DOHH2 (cell line): Measurements from ENCODE around the gene PTPRQ.

ENCODE experiments used
- H3F3A ChIP-seq: fragments of 200-600 bp; sonication (generic), shearing (Covaris generic); 2 replicates; pipeline ENCODE4 v1.6.0; 2016; ENCODE audit warnings: antibody characterized with exemption, mild to moderate bottlenecking; ENCODE audit not compliant: control insufficient read depth, insufficient read depth
- H3K27ac ChIP-seq: fragments of 200-600 bp; sonication (generic); 2 replicates; pipeline ENCODE4 v1.5.1; 2014; ENCODE audit warnings: low read depth, mild to moderate bottlenecking, low read length, moderate library complexity
- H3K27me3 ChIP-seq: fragments of 200-600 bp; sonication (generic); 2 replicates; pipeline ENCODE4 v1.6.1; 2014; ENCODE audit warnings: mild to moderate bottlenecking, low read length, mixed read lengths; ENCODE audit not compliant: control insufficient read depth
- H3K36me3 ChIP-seq: fragments of 200-600 bp; sonication (generic); 2 replicates; pipeline ENCODE4 v1.6.1; 2014; ENCODE audit warnings: mild to moderate bottlenecking, low read length, moderate library complexity, mixed read lengths; ENCODE audit not compliant: control insufficient read depth
- H3K4me1 ChIP-seq: fragments of 200-600 bp; sonication (generic); 2 replicates; pipeline ENCODE4 v1.6.1; 2014; ENCODE audit warnings: mild to moderate bottlenecking, low read length, mixed read lengths; ENCODE audit not compliant: control insufficient read depth
- H3K4me2 ChIP-seq: fragments of 200-600 bp; sonication (generic); 2 replicates; pipeline ENCODE4 v1.6.0; 2014; ENCODE audit warnings: mild to moderate bottlenecking, low read length, moderate library complexity
- H3K4me3 ChIP-seq: fragments of 200-600 bp; sonication (generic); 2 replicates; pipeline ENCODE4 v1.5.1; 2014; ENCODE audit warnings: mild to moderate bottlenecking, low read length, mixed read lengths
- H3K79me2 ChIP-seq: fragments of 200-600 bp; sonication (generic); 2 replicates; pipeline ENCODE4 v1.6.1; 2014; ENCODE audit warnings: mild to moderate bottlenecking, low read length, mixed read lengths; ENCODE audit not compliant: control insufficient read depth
- H3K9me2 ChIP-seq: fragments of 200-600 bp; sonication (generic); replicated peaks from 2 replicates; pipeline ENCODE4 v1.6.1; 2014; ENCODE audit warnings: mild to moderate bottlenecking, low read length, mixed read lengths; ENCODE audit not compliant: control insufficient read depth
- H3K9me3 ChIP-seq: fragments of 200-600 bp; sonication (generic); 2 replicates; pipeline ENCODE4 v1.6.1; 2014; ENCODE audit warnings: antibody characterized with exemption, low read length, mixed read lengths; ENCODE audit not compliant: control insufficient read depth, insufficient read depth
- H4K20me1 ChIP-seq: fragments of 200-600 bp; sonication (generic); 2 replicates; pipeline ENCODE4 v1.6.0; 2014; ENCODE audit warnings: low read depth, mild to moderate bottlenecking, antibody characterized with exemption, low read length, moderate library complexity; ENCODE audit not compliant: control insufficient read depth, insufficient read depth
- CTCF ChIP-seq: fragments of 200-600 bp; sonication (generic); IDR thresholded peaks from one replicate; pipeline ENCODE4 v1.5.1; 2014; ENCODE audit warnings: antibody characterized with exemption, mild to moderate bottlenecking, low read depth, low read length; ENCODE audit not compliant: poor library complexity, severe bottlenecking
- EZH2phosphoT487 ChIP-seq: fragments of 200-600 bp; sonication (generic); IDR thresholded peaks from 2 replicates; pipeline ENCODE4 v1.6.1; 2017; ENCODE audit warnings: borderline replicate concordance, mild to moderate bottlenecking, antibody characterized with exemption, low read length, moderate library complexity, mixed read lengths

The PTPRQ gene

GRCh38 chr12:80582431-80582830, 138.4 kb downstream of the PTPRQ start:
- H3K79me2 ChIP-seq: no peaks in the 10 kb centered on the region
- no peak overlapping the region for H3K4me3 ChIP-seq
- TF ChIP-seq EZH2phosphoT487 (no peak), CTCF (no peak)
- no peaks in the 10 kb centered on the region for H3K4me1 ChIP-seq
- no peaks in the 10 kb centered on the region for H4K20me1 ChIP-seq
- no peaks in the 10 kb centered on the region for H3F3A ChIP-seq
- no peaks in the 10 kb centered on the region for H3K9me2 ChIP-seq
- no peaks in the 10 kb centered on the region for H3K36me3 ChIP-seq
- H3K9me3 ChIP-seq: no peaks in the 10 kb centered on the region; the same call in none of the 2 replicates
- no peaks in the 10 kb centered on the region for H3K27me3 ChIP-seq
- H3K27ac ChIP-seq: no peak overlapping the region
- H3K4me2 ChIP-seq: no peak overlapping the region

DNA sequence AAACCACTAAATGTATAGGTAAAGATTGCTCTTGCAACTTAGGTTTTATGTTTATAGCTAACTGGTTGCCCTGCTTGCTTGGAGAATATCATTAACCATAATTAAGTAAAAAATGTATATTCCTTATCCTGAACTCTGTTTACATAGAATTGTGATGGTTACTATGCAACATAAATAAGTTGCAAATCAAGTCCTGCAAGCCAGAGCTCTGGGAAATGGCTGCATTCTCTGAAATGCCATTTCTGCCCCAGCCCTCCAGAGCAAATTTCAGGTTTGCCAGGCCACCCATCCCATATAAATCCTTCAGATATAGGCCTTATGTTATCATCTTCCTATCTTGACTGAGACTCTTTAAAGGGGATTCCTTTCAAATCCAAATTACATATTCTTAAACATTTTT, 145.0 kb downstream of the PTPRQ start:
- no peaks in the 10 kb centered on the region for H3K4me1 ChIP-seq
- no peaks in the 10 kb centered on the region for H4K20me1 ChIP-seq
- no peaks in the 10 kb centered on the region for H3F3A ChIP-seq
- H3K36me3 ChIP-seq: no peaks in the 10 kb centered on the region
- H3K9me3 ChIP-seq: no peaks in the 10 kb centered on the region; the same call in none of the 2 replicates
- H3K4me2 ChIP-seq: no peak overlapping the region
- H3K9me2 ChIP-seq: no peaks in the 10 kb centered on the region
- no peak overlapping the region for H3K27ac ChIP-seq
- H3K79me2 ChIP-seq: no peaks in the 10 kb centered on the region
- TF ChIP-seq EZH2phosphoT487 (no peak), CTCF (no peak)
- no peaks in the 10 kb centered on the region for H3K27me3 ChIP-seq
- no peak overlapping the region for H3K4me3 ChIP-seq

GRCh38 chr12:80590085-80590484, 146.1 kb downstream of the PTPRQ start:
- H3K27ac ChIP-seq: no peak overlapping the region
- TF ChIP-seq CTCF (no peak), EZH2phosphoT487 (no peak)
- H3F3A ChIP-seq: no peaks in the 10 kb centered on the region
- H3K4me3 ChIP-seq: no peak overlapping the region
- H3K4me1 ChIP-seq: peaks cover 6% of the 10 kb centered on the region; the same call in 1 of the 2 replicates
- H3K79me2 ChIP-seq: no peaks in the 10 kb centered on the region
- H3K36me3 ChIP-seq: no peaks in the 10 kb centered on the region
- H3K4me2 ChIP-seq: no peak overlapping the region
- no peaks in the 10 kb centered on the region for H4K20me1 ChIP-seq
- H3K27me3 ChIP-seq: no peaks in the 10 kb centered on the region
- H3K9me2 ChIP-seq: no peaks in the 10 kb centered on the region
- no peaks in the 10 kb centered on the region; the same call in 1 of the 2 replicates for H3K9me3 ChIP-seq

GRCh38 chr12:80593766-80594165, 149.7 kb downstream of the PTPRQ start:
- no peaks in the 10 kb centered on the region for H4K20me1 ChIP-seq
- H3K27me3 ChIP-seq: no peaks in the 10 kb centered on the region
- TF ChIP-seq EZH2phosphoT487 (no peak), CTCF (no peak)
- H3K27ac ChIP-seq: no peak overlapping the region
- H3K79me2 ChIP-seq: no peaks in the 10 kb centered on the region
- no peaks in the 10 kb centered on the region; the same call in 1 of the 2 replicates for H3K36me3 ChIP-seq
- H3K4me3 ChIP-seq: no peak overlapping the region
- H3K9me3 ChIP-seq: no peaks in the 10 kb centered on the region
- H3K9me2 ChIP-seq: no peaks in the 10 kb centered on the region
- H3K4me1 ChIP-seq: peaks cover 15% of the 10 kb centered on the region
- no peak overlapping the region for H3K4me2 ChIP-seq
- H3F3A ChIP-seq: no peaks in the 10 kb centered on the region
